GM15510 (cell line): ENCODE data around the gene LPXN.

Experiments
- POLR2A ChIP-seq: IDR thresholded peaks from 3 replicates; pipeline ENCODE4 v1.6.1; 2011; ENCODE audit warnings: borderline replicate concordance; ENCODE audit not compliant: insufficient read length; ENCODE audit errors: extremely low read depth

LPXN gene

GRCh38 chr11:58575377-58576020, at the start of gene LPXN:
LPXN (minus strand) TSS chr11:58575856; CDS start chr11:58575772, 84 bp downstream.
- TF ChIP-seq POLR2A, result peak; percentile 87

GRCh38 chr11:58625086-58625485, 49.4 kb upstream of the LPXN start:
- TF ChIP-seq POLR2A, result no peak

DNA sequence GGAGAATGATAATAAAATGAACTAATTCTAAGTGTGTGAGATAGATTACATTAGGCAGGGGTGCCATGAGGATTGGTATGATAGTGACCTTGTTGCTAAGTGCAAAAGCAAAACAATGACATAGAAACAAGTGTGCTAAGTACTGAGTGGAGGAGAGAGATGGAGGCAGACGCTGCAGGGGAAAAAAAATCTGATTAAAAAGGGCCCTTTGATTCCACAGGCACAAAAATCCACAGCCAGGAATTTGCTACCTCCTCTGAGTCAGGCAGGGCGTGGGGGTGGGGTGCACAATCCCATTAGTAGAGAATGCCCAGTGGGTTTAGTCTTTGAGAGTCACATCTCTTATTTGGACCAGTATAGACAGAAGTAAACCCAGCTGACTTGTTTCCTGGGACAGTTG, 46.7 kb upstream of the LPXN start, which contains the start of gene CNTF:
Gene CNTF (plus strand): TSS at position 322 of the 400 bp plus-strand sequence. CDS start 88 bp downstream, outside the sequence.
- no peak for TF ChIP-seq POLR2A

DNA sequence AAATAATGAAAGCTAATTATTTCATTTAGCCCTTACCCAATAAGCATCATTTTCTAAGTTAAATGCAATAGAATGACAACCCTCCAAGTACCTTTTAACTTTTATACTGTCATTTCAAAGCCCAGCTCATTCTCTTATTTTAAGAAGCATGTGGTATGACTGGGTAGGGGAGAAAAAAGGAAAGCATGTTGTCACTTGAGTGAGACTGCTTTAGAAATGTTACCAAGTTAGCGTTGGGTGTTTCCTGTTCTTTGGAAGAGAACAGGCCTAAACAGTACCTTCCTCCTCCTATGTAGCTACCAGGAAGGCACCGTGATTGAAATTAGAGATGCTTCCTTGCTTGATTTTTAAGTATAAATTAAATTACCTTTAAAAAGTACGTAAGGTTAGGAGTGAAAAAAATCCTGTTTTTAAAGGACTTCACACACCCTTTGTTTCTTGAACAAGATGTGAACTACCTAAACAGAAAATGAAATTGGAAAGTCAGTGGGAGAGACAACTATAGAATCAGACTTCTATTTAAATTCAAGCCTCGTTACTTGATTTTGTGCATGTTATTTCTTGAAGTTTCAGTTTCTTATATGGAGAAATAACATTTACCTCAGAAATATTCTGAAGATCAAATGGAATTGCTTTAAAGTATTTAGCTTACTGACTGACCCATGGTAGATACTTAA, 46.1 kb upstream of the LPXN start:
- no peak for TF ChIP-seq POLR2A

- no peak for TF ChIP-seq POLR2A
These were observed 42.4 kb upstream of the LPXN start for GRCh38 chr11:58617976-58618557.

DNA sequence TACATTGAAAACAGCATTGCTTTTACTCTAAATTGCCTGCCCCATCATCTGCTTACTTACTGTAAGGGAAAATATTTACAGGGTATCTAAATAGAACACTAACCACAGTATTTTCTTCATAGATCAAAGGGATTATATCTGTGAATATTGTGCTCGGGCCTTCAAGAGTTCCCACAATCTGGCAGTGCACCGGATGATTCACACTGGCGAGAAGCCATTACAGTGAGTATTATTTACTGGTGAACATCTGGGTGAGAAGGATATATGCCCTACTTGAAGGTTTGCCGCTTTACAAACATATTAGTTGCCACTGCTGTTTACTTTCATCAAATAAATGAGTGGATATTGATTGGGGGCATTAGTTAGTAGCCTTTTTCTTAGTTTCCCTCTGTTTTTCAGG, 40.9 kb upstream of the LPXN start:
- no peak for TF ChIP-seq POLR2A

DNA sequence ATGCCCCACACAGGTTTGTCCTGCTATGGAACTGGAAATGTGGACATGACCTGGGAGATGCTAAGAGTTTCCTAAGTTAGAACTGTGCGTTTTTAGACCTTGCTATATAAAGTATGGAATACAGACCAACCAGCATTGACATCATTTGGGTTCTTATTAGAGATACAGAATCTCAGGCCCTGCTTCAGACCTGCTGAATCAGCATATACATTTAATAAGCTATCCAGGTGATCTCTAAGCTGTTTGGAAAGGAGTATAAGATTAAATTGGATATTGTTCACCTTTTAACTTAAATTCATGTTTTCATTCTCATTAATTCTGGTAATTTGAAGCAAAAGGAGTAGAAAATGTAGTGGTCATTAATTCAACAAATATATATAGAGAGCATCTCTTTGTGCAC, 39.9 kb upstream of the LPXN start:
- no peak for TF ChIP-seq POLR2A

DNA sequence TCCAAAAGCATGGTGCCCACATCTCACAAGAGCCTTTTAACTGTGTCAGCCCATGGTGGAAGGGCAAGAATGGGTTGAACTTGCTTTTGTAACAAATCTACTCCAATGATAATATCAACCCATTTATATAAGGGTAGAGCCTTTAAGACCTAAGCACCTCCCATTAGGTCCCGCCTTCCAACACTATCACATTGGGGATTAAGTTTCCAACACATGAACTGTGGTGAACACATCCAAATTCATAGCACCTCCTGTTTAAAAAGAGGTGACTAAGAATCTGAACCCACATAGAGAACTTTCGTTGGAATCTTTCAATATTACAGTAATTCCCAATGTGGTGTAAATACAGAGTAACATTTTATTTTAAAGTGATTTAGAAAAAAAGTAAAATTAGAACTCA, 37.6 kb upstream of the LPXN start:
- TF ChIP-seq POLR2A, result no peak

DNA sequence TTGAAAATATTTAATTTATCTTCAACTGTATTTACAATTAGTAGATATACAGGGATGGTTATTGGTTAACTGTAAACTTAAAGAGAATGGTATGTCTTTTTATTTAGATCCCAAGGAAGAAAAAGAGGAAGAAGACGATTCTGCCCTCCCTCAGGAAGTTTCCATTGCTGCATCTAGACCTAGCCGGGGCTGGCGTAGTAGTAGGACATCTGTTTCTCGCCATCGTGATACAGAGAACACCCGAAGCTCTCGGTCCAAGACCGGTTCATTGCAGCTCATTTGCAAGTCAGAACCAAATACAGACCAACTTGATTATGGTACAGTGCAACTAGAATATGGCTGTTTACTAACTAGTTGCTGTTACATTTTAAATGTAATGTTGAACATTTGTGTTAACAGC, 34.1 kb upstream of the LPXN start:
- TF ChIP-seq POLR2A, result no peak

GRCh38 chr11:58608331-58608730, 32.7 kb upstream of the LPXN start:
- TF ChIP-seq POLR2A, result no peak

DNA sequence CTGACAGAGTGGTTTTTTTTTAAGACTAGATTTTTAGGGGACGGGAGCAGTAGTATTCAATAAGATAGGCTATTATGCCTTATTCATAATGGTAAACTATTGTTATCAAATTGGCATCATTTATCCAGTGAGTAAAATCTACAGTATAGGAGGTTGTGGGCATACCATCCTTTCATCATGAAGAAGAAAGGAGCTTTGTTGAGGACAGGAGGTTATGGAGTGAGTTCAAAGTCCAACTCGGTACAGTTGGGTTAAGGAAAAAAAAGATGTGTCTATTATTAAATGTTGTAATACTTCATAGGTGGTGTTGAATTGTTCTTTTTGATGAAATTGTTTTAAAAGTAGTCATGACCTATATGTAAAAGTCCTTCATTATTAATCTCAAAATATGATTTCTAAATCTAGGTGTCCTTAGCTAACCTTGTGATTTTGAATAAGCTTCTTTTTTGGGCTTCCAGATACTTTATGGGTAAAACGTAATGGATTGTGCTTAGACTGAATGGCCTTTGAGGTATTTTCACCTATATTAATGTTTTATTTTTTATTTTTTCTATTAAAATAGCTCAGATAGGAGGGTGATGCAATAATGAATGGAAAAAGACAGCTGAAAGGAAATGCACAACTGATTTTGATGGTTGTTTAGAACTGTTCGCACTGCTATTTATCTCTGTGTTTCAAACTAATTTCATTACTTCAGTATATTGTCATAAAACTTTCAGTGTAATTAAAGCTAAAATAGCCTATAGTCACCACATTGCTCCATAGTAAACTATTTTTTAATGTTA, 31.5 kb upstream of the LPXN start:
- no peak for TF ChIP-seq POLR2A

GRCh38 chr11:58600510-58600909, 24.9 kb upstream of the LPXN start:
- no peak for TF ChIP-seq POLR2A

- no peak for TF ChIP-seq POLR2A
These were observed 22.0 kb upstream of the LPXN start for GRCh38 chr11:58597486-58598144.

GRCh38 chr11:58596621-58597020, 21.0 kb upstream of the LPXN start:
- TF ChIP-seq POLR2A, result no peak
